GM21447 (cell line): ENCODE data around the gene CNOT11.
A peak's percentile ranks its signal among the peaks of the same experiment; 100 is the strongest.
"Not testable (repeated sequence)": the region's sequence is repeated elsewhere in the genome, so short reads cannot be mapped to it uniquely, and the experiment has no call there.

Source experiments
- ATAC-seq: cut with Tn5 transposase; IDR thresholded peaks from one replicate; pipeline ENCODE4 v1.9.1; 2021; ENCODE audit not compliant: unreplicated experiment

Gene CNOT11

DNA sequence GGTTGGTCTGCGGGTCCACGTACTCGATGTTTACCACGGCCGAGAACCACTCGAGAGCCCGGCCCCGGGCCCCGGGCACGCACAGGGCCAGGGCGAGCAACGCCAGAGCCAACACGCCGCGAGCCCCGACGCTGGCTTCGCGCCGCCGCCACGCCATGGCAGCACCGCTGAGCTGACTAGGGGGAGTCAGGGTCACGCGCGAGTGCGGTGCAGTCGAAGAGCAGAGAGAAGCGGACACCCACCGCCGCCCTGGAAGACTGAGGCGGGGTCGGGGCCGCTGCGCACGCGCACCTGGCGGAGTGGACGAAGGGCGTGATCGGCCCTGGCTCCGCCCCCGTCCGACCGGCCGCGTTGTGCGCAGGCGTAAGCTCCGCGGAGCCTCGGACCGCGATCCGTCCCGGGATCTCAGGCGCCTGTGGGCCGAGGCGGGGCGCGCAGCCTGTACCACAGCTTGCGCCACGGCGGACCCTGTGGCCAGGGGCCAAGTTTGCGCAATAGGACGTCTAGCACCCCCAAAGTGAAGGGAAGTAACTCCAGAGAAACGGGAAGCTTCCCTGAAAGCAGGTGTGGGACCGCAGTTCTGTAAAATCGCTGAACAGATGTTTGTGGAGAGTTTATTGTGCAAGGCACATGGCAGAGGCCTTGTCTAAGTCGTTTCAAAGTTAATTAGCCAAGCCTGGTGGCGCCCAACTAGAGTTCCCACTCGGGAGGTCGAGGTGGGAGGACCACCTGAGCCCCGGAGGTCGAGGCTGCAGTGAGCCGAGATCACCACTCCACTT is 55.9 kb downstream of the CNOT11 start, which contains the start of gene RNF149:
TSS of gene RNF149 (minus strand) at position 270 of the 779 bp plus-strand sequence. CDS start at position 157, 113 bp downstream.
- ATAC-seq: peak; percentile 50

DNA sequence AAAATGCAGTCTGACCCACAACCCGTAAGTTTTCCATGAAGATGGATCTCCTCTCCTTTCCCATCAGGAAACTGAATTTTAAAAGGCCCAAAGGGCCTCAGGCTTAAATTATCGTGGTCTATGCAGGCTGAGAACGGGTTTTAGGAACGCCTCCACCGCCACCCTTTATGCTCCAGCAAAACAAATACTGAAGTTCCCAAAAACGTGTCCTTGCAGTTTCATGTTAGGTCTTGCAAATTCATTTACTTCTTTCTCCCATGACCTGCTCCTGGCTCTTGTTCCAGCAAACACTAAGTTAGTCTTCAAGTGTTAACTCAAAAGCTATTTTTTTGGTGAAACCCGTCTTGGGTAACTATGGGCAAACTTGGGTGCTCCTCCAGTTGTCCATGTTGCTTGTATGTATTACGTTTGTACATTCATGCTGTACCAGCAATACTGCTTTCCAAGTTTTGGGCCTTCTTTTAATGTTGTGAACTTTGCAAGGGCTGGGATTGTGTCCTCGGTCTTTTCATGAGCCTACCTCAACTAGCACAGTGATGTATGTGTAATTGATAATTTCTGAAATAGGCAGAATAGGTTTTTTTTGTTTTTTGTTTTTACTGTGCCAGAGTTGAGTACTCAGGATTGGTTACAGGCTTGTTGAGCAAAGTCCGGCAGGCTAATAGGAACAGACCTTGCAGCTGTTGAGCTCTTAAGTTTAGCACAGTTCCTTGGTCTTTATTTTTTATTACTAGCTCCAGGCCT is 57.6 kb downstream of the CNOT11 start:
- no peak for ATAC-seq

DNA sequence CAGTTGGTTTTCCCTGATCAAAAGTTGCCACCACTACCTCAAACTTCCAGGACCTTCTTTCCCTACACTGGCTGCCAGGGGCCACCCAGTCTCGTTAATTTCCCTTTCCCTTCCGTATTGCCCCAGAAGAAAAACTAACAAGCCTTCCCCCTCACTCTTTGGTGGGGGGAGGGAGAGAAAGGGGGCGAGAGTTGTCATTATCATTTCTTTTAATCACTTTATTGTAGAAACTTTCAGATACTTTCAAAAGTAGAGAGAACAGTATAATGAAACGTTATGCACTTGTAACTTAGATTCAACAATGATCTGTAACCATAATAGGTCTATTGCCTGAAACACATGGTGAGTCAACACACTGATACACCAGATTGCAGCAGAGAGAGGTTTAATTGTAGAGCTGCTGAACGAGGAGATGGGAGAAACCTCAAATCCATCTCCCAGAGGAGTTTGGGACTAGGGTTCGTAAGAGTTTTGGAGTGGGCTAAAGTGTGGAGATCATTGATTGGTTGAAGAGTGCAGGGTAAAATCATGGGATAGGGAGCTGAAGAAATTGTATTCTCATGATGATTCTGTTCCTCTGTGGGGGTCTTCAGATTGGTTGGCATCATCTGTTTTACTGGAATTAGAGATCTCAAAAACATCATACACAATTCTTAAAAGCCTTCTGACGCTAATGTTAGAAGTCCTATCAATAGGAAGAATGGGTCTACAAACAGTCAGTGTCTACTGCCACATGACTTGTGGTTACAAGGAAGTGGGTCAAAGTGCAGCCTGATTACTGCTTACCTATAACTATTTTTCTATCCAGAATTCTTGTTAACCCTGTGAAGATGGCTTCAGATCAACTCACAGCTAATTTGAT is 58.4 kb downstream of the CNOT11 start:
- ATAC-seq: no peak

DNA sequence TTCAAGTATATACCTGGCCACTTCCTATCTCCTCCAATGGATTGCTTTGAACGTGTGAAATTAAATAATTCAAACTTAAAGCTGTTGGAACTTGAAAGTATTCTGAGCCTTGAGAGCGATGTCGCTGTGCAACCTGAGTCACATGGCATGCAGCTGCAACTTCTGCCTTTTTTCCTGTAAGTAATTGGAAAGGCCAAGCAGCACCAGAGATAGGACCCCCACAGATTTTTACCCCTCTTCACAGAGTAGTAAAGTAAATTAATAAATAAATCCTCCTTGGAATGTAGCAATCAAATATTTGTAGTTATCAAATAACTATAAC is 59.0 kb downstream of the CNOT11 start:
- no peak for ATAC-seq

DNA sequence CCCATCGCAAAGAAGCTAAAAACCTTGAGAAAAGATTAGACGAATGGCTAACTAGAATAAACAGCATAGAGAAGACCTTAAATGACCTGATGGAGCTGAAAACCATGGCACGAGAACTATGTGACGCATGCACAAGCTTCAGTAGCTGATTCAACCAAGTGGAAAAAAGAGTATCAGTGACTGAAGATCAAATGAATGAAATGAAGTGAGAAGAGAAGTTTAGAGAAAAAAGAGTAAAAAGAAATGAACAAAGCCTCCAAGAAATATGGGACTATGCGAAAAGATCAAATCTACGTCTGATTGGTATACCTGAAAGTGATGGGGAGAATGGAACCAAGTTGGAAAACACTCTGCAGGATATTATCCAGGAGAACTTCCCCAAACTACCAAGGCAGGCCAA is 63.9 kb downstream of the CNOT11 start:
- not testable (repeated sequence) for ATAC-seq
